Epithelial cell of proximal tubule (primary cell): Measurements from ENCODE around the gene CA4. TPM values are rescaled to one million over a fixed set of nuclear protein-coding genes. Genes with fewer than 3 reads are reported as not detected.

Experiments used
- DNase-seq: peaks from one replicate; pipeline ENCODE4 v3.0.0-alpha.2; 2011; ENCODE audit warnings: low read depth
- H3K4me3 ChIP-seq: 2 replicates; pipeline ENCODE4 v1.5.1; 2011; ENCODE audit warnings: low read depth, mild to moderate bottlenecking, low read length
- CTCF ChIP-seq: conservative IDR thresholded peaks from 2 replicates; pipeline ENCODE4 v1.5.1; 2012; ENCODE audit warnings: low read depth, mild to moderate bottlenecking, low read length
- total RNA-seq: library from RNA; depleted of rRNA; stranded (reverse); fragments of >200 nt; gene quantifications from 2 replicates; pipeline ENCODE4 v1.2.3, GENCODE V29; 2015

CA4 gene
- total RNA-seq, 1 donor from 2014 or later: not detected

- DNase-seq: no peak
- TF ChIP-seq CTCF: no peak
- no peak overlapping the region for H3K4me3 ChIP-seq
Observed at GRCh38 chr17:60137731-60138130, 12.0 kb upstream of the CA4 start.

DNA sequence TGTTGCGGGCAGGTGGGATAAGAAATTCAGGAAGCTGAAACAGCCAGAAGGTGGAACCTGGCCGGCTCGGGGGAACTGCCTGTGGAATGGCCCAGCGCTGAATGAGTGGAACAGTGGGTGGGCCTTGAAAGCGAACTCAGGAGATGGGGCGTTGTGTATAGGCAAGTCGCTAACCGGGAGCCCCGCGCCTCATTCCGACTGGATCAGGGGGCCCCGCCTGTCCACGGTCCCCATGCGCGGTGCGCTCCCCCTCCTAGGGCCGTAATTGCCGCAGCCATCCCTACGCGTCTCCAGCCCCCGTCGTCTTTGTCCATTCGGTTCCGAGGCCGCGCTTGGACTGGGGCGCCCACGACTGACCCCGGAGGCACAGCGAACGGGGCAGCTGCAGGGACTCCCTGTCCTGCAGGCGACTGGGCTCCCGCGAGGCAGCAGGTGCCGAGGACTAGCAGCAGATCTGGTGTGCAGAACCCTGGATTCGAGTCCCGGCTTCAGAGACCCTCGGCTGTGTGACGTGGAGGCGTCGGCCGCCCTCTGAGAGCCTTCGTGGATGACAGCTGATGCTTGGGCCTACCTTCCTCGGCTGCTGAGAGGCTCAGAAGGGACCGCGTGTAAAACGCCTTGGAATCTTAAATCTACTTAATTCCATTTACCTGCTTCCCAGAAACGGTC lies 10.9 kb upstream of the CA4 start:
- no peak for DNase-seq
- TF ChIP-seq CTCF: no peak
- peak overlapping the region; percentile 31 for H3K4me3 ChIP-seq

DNA sequence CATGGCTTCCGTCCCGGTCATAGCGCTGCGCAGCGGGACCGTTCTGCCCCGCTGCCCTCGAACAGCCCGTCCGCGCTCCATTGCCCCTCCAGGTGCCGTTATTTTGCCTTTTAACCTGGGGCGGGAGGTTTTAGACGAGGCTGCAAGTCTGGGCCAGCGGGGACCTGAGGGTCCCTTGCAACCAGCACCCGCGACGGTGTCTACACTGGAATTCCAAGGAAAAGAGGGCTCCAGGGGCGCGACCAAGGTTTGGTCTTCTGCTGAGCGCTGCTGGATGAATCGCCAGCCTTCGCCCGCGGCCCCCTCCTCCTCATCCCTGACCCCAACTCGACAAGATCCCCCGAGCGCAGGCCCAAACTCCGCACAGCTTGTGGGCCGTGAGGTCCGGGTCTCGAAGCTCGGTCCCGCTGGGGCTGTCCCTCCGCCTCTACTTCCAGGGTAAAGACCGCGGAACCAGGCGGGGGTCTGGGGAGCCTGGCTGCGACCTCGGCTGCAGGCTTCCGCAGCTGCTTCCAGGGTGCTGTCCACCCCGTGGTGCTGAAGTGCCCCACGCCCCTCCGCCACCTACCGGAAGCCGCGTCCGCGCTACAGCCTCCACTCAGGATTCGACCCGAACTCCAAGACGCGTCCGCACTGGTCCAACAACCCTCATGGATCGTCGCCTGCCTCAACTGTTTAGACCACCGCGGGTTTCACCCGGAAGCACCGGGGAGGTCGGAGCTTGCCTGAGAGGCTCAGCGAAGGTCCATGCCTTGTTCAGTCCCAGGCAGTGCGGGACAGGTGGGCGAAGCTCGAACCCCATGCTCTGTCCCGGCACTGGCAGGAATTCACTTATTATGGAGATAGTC lies 10.1 kb upstream of the CA4 start:
- peak; percentile 70 for TF ChIP-seq CTCF
- DNase-seq: no peak
- H3K4me3 ChIP-seq: peak overlapping the region; percentile 31

- DNase-seq: no peak
- no peak overlapping the region for H3K4me3 ChIP-seq
- TF ChIP-seq CTCF: no peak
Observed at GRCh38 chr17:60141111-60142018, 8.4 kb upstream of the CA4 start.

DNA sequence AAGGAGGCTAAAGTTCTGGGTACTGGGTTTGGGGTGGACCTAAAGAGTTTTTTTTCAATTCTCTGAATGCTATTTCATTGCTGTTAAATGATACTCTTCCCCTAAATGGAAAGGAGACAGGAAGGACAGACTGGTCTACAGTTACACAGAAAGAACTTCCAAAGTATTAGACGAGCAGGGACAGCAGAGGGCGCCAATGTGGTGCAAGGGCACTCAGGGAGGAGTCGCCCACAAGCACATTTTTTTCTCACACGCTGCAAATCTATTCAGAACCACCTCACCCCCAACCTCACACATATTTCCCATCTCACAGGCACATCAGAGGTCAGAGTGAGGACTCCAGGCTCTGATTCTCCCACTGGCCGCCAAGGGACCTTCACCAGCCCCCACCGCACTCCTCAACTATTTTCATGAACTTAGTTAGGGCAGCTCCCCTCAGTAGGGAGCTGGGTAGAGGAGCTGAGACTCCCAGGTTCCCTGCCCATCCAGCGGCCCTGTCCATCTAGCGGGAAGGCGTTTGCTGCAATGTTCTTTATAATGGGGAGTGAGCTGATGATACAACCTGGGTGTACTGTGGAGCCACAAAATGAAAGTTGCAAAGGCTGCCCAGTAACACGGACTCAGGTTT lies 6.8 kb upstream of the CA4 start:
- TF ChIP-seq CTCF: peak; percentile 90
- DNase-seq: no peak
- H3K4me3 ChIP-seq: peak overlapping the region; percentile 47
